SK-N-SH (cell line): ENCODE results near the gene OR13C9. TPM values are rescaled to one million over a fixed set of nuclear protein-coding genes. Genes with fewer than 3 reads are reported as not detected.
"Not testable (repeated sequence)": the region's sequence is repeated elsewhere in the genome, so short reads cannot be mapped to it uniquely, and the experiment has no call there.

ENCODE experiments used
- CTCF ChIA-PET: fragments of 300-600, 350-600 bp; formaldehyde crosslinking; extraction: SDS; loops from one replicate; lab custom pipeline; 2021; lab: Yijun Ruan, JAX
- POLR2A ChIA-PET: fragments of 350-600 bp; sonication (Branson Sonifier 250); formaldehyde crosslinking; extraction: SDS; loops from one replicate; lab custom pipeline; 2020; ENCODE audit warnings: antibody characterized with exemption, inconsistent platforms; lab: Yijun Ruan, JAX
- DNase-seq: peaks from one replicate; pipeline ENCODE4 v3.0.0; 2012
- H2AFZ ChIP-seq: fragments of 200-600 bp; sonication (generic); 2 replicates; pipeline ENCODE4 v1.8.1; 2016; ENCODE audit warnings: antibody characterized with exemption, mild to moderate bottlenecking, low read depth
- H3F3A ChIP-seq: fragments of 200-600 bp; sonication (generic); replicated peaks from 2 replicates; pipeline ENCODE3; 2016; ENCODE audit warnings: antibody characterized with exemption, mild to moderate bottlenecking; ENCODE audit not compliant: insufficient read depth
- H3K27ac ChIP-seq, 2 experiments: fragments of 200-500 bp in 1 of 2; fragments of 200-600 bp in 1 of 2; sonication (Bioruptor generic) in 1 of 2; sonication (generic), shearing (Covaris generic) in 1 of 2; 2 replicates each; pipeline versions ENCODE4 v1.5.1 to v1.6.1; 2014 to 2016; ENCODE audit warnings: low read depth in 2 of 2, inconsistent platforms in 1 of 2, low read length in 1 of 2, mild to moderate bottlenecking in 1 of 2, mixed read lengths in 1 of 2
- H3K27me3 ChIP-seq: fragments of 200-600 bp; sonication (generic), shearing (Covaris generic); 2 replicates; pipeline ENCODE4 v1.6.1; 2016; ENCODE audit warnings: mixed run types; ENCODE audit not compliant: insufficient read depth
- H3K36me3 ChIP-seq, 2 experiments: fragments of 200-500 bp in 1 of 2; fragments of 200-600 bp in 1 of 2; sonication (Bioruptor generic) in 1 of 2; sonication (generic) in 1 of 2; replicated peaks in 1 of 2; 2 replicates each; pipeline versions ENCODE3 to v1.5.1; 2014 to 2016; ENCODE audit warnings: low read length in 1 of 2, mild to moderate bottlenecking in 1 of 2; ENCODE audit not compliant: insufficient read depth in 2 of 2, control insufficient read depth in 1 of 2
- H3K4me1 ChIP-seq, 2 experiments: fragments of 200-500 bp in 1 of 2; fragments of 200-600 bp in 1 of 2; sonication (Bioruptor generic) in 1 of 2; sonication (generic), shearing (Covaris generic) in 1 of 2; 2 replicates each; pipeline versions ENCODE4 v1.5.1 to v1.6.1; 2014 to 2016; ENCODE audit warnings: low read depth in 1 of 2, low read length in 1 of 2, mixed run types in 1 of 2; ENCODE audit not compliant: insufficient read depth in 2 of 2, control insufficient read depth in 1 of 2
- H3K4me2 ChIP-seq: fragments of 200-600 bp; sonication (generic), shearing (Covaris generic); 2 replicates; pipeline ENCODE4 v1.6.1; 2017; ENCODE audit warnings: mixed run types
- H3K4me3 ChIP-seq, 2 experiments: fragments of 200-500 bp in 1 of 2; fragments of 200-600 bp in 1 of 2; sonication (Bioruptor generic) in 1 of 2; sonication (generic), shearing (Covaris generic) in 1 of 2; 2 replicates each; pipeline versions ENCODE4 v1.5.1 to v1.8.1; 2014 to 2016; ENCODE audit warnings: low read depth in 2 of 2, inconsistent platforms in 1 of 2, low read length in 1 of 2, mild to moderate bottlenecking in 1 of 2, mixed read lengths in 1 of 2, moderate library complexity in 1 of 2
- H3K79me2 ChIP-seq: fragments of 200-600 bp; sonication (generic); 2 replicates; pipeline ENCODE4 v1.8.1; 2017; ENCODE audit warnings: mild to moderate bottlenecking; ENCODE audit not compliant: insufficient read depth
- H3K9ac ChIP-seq: fragments of 200-600 bp; sonication (generic); 2 replicates; pipeline ENCODE4 v1.6.1; 2017; ENCODE audit warnings: mixed run types
- H3K9me2 ChIP-seq: fragments of 200-600 bp; sonication (generic); 2 replicates; pipeline ENCODE4 v1.6.1; 2017; ENCODE audit warnings: mixed run types
- H3K9me3 ChIP-seq: fragments of 200-600 bp; sonication (generic); 2 replicates; pipeline ENCODE4 v1.6.1; 2017; ENCODE audit warnings: mixed run types, mild to moderate bottlenecking, moderate library complexity
- H4K20me1 ChIP-seq: fragments of 200-600 bp; sonication (generic); 2 replicates; pipeline ENCODE4 v1.6.1; 2017; ENCODE audit warnings: mild to moderate bottlenecking, mixed run types; ENCODE audit not compliant: insufficient read depth
- ELF1 ChIP-seq: IDR thresholded peaks from 2 replicates; pipeline ENCODE4 v1.4.0; 2012
- EP300 ChIP-seq, 2 experiments: IDR thresholded peaks; 2 replicates each; pipeline versions ENCODE4 v1.4.0 to v1.6.1; 2012; ENCODE audit warnings: borderline replicate concordance in 1 of 2, low read depth in 1 of 2, low read length in 1 of 2
- FOSL2 ChIP-seq: IDR thresholded peaks from 2 replicates; pipeline ENCODE4 v1.4.0; 2012; ENCODE audit warnings: low read depth, mild to moderate bottlenecking, moderate library complexity, borderline replicate concordance
- IRF3 ChIP-seq: fragments of 150-350 bp; IDR thresholded peaks from 2 replicates; pipeline ENCODE4 v1.6.1; 2016; ENCODE audit warnings: mild to moderate bottlenecking, low read depth, low read length
- MXI1 ChIP-seq: IDR thresholded peaks from 2 replicates; pipeline ENCODE4 v1.6.1; 2012; ENCODE audit warnings: mild to moderate bottlenecking, low read depth, low read length, improper control_type of control experiment
- NFIC ChIP-seq: IDR thresholded peaks from 2 replicates; pipeline ENCODE4 v1.4.0; 2012; ENCODE audit warnings: borderline replicate concordance
- NRF1 ChIP-seq: IDR thresholded peaks from 2 replicates; pipeline ENCODE4 v1.6.1; 2012; ENCODE audit warnings: low read depth, mild to moderate bottlenecking, low read length
- PBX3 ChIP-seq: IDR thresholded peaks from 2 replicates; pipeline ENCODE4; 2012
- TEAD4 ChIP-seq: IDR thresholded peaks from 2 replicates; pipeline ENCODE4 v1.4.0; 2012; ENCODE audit warnings: mild to moderate bottlenecking, borderline replicate concordance; ENCODE audit not compliant: insufficient read depth
- YY1 ChIP-seq: IDR thresholded peaks from 2 replicates; pipeline ENCODE4 v1.4.0; 2012; ENCODE audit warnings: low read depth, mild to moderate bottlenecking
- WGBS: methylation state at CpG from one replicate; pipeline ENCODE4 v1.1.6; 2017; ENCODE audit warnings: low lambda C conversion rate; 5-methylcytosine and 5-hydroxymethylcytosine counted together
- polyA plus RNA-seq, 3 experiments: library from polyadenylated mRNA; depleted of rRNA; stranded (reverse); fragments of >200 nt; gene quantifications; 2 replicates each; pipeline ENCODE4 v1.2.3, GENCODE V29; 2012
- TF ChIP-seq, protein P1 (sequence below): IDR thresholded peaks from 2 replicates; pipeline ENCODE4 v1.4.0; 2012; ENCODE audit warnings: low read depth
- TF ChIP-seq, protein P2 (sequence below): IDR thresholded peaks from 2 replicates; pipeline ENCODE4 v1.6.1; 2012; ENCODE audit warnings: mild to moderate bottlenecking, low read depth, low read length, moderate library complexity
- TF ChIP-seq, protein P3 (sequence below): IDR thresholded peaks from 2 replicates; pipeline ENCODE4 v1.4.0; 2012; ENCODE audit warnings: low read depth, borderline replicate concordance

The OR13C9 gene
- polyA plus RNA-seq, 1 of the 3 experiments (the other 2 are of a cell fraction): not detected

DNA sequence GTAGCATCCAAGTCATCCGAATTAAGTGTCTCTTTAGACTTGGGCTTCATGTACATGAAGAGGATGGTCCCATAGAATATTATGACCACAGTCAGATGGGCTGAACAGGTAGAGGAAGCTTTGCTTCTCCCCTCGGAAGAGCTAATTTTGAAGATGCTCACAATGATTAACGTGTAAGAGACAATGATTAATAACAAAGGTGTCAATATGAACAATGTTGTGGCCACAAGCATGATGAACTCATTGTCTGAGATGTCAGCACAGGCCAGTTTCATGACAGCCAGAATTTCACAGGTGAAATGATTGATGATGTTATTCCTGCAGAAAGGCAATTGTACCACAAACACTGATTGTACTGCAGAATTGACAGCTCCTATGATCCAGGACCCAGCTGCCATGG, 13.2 kb downstream of the OR13C9 start:
- POLR2A ChIA-PET: no interaction called here
- no peak for TF ChIP-seq NFIC
- no peak for TF ChIP-seq IRF3
- no peak for TF ChIP-seq TEAD4
- TF ChIP-seq YY1: no peak
- no peak for TF ChIP-seq NRF1
- TF ChIP-seq ELF1: no peak
- TF ChIP-seq MXI1: no peak
- TF ChIP-seq, protein P1, sequence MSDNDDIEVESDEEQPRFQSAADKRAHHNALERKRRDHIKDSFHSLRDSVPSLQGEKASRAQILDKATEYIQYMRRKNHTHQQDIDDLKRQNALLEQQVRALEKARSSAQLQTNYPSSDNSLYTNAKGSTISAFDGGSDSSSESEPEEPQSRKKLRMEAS: no peak
- no peak for TF ChIP-seq EP300 (IDR thresholded peaks at IDR 0.05; ENCODE audit: borderline replicate concordance in 1 of 2, low read depth in 1 of 2, low read length in 1 of 2)
- no peak for TF ChIP-seq FOSL2
- no peak for TF ChIP-seq PBX3
- TF ChIP-seq, protein P2, sequence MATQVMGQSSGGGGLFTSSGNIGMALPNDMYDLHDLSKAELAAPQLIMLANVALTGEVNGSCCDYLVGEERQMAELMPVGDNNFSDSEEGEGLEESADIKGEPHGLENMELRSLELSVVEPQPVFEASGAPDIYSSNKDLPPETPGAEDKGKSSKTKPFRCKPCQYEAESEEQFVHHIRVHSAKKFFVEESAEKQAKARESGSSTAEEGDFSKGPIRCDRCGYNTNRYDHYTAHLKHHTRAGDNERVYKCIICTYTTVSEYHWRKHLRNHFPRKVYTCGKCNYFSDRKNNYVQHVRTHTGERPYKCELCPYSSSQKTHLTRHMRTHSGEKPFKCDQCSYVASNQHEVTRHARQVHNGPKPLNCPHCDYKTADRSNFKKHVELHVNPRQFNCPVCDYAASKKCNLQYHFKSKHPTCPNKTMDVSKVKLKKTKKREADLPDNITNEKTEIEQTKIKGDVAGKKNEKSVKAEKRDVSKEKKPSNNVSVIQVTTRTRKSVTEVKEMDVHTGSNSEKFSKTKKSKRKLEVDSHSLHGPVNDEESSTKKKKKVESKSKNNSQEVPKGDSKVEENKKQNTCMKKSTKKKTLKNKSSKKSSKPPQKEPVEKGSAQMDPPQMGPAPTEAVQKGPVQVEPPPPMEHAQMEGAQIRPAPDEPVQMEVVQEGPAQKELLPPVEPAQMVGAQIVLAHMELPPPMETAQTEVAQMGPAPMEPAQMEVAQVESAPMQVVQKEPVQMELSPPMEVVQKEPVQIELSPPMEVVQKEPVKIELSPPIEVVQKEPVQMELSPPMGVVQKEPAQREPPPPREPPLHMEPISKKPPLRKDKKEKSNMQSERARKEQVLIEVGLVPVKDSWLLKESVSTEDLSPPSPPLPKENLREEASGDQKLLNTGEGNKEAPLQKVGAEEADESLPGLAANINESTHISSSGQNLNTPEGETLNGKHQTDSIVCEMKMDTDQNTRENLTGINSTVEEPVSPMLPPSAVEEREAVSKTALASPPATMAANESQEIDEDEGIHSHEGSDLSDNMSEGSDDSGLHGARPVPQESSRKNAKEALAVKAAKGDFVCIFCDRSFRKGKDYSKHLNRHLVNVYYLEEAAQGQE: no peak
- TF ChIP-seq, protein P3, sequence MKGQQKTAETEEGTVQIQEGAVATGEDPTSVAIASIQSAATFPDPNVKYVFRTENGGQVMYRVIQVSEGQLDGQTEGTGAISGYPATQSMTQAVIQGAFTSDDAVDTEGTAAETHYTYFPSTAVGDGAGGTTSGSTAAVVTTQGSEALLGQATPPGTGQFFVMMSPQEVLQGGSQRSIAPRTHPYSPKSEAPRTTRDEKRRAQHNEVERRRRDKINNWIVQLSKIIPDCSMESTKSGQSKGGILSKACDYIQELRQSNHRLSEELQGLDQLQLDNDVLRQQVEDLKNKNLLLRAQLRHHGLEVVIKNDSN: no peak
- TF ChIP-seq, all 33 proteins: peak for 0

GRCh38 chr9:104599313-104599712, 18.7 kb downstream of the OR13C9 start, which contains the start of gene OR13C5:
OR13C5 (minus strand) TSS chr9:104599413; CDS start chr9:104599413, 0 bp downstream.
- H3K4me1 ChIP-seq, POLR2A ChIA-PET, H3K79me2 ChIP-seq, H3F3A ChIP-seq, CTCF ChIA-PET, DNase-seq, H3K27ac ChIP-seq, H3K9me3 ChIP-seq, H3K4me2 ChIP-seq, H3K9me2 ChIP-seq, H4K20me1 ChIP-seq, H3K36me3 ChIP-seq, H3K27me3 ChIP-seq, H3K4me3 ChIP-seq, H3K9ac ChIP-seq, H2AFZ ChIP-seq: not testable (repeated sequence)

More for the DNA sequence above, 13.2 kb downstream of the OR13C9 start:
- Histone ChIP-seq H3K4me2 (no peak overlapping the region), H3K4me1 (no peaks in the 10 kb centered on the region), H3K9me3 (no peaks in the 10 kb centered on the region), H3K27ac (no peak overlapping the region), H4K20me1 (no peaks in the 10 kb centered on the region), H2AFZ (no peak overlapping the region), H3K27me3 (no peaks in the 10 kb centered on the region), H3K4me3 (no peak overlapping the region), H3K79me2 (no peaks in the 10 kb centered on the region), H3K9ac (no peak overlapping the region), H3K36me3 (no peaks in the 10 kb centered on the region), H3K9me2 (no peaks in the 10 kb centered on the region), H3F3A (no peaks in the 10 kb centered on the region)
- CTCF ChIA-PET: no interaction called here
- 16% methylated on average over 3 of the region's 3 CpGs for WGBS
- no peak for DNase-seq

DNA sequence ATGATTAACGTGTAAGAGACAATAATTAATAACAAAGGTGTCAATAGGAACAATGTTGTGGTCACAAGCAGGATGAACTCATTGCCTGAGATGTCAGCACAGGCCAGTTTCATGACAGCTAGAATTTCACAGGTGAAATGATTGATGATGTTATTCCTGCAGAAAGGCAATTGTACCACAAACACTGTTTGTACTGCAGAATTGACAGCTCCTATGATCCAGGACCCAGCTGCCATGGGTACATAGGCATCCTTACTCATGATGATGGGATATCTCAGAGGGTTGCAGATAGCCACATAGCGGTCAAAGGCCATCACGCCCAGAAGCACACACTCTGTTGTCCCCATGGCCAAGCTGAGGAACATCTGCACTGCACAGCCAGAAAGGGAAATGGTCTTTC, 19.3 kb downstream of the OR13C9 start:
- H3K36me3 ChIP-seq, H3K79me2 ChIP-seq, DNase-seq, CTCF ChIA-PET, H4K20me1 ChIP-seq, H3K9me2 ChIP-seq, H2AFZ ChIP-seq, H3K9ac ChIP-seq, H3K27ac ChIP-seq, H3K9me3 ChIP-seq, H3K27me3 ChIP-seq, H3F3A ChIP-seq, H3K4me2 ChIP-seq, H3K4me1 ChIP-seq, H3K4me3 ChIP-seq, POLR2A ChIA-PET: not testable (repeated sequence)
- 0% methylated on average over 1 of the region's 3 CpGs for WGBS
